Neutrophil (primary cell): ENCODE results near the gene PCK1.

Source experiments
- H3K27ac ChIP-seq: fragments of 200-600 bp; sonication (generic); 2 replicates; pipeline ENCODE4 v1.5.1; 2016; ENCODE audit warnings: mild to moderate bottlenecking, moderate library complexity
- H3K27me3 ChIP-seq: fragments of 200-600 bp; sonication (generic); 2 replicates; pipeline ENCODE4 v1.6.0; 2016; ENCODE audit warnings: mild to moderate bottlenecking
- H3K36me3 ChIP-seq: fragments of 200-600 bp; sonication (generic); 2 replicates; pipeline ENCODE4 v1.5.1; 2017
- H3K4me1 ChIP-seq, 2 experiments: fragments of 200-600 bp in 1 of 2; sonication (generic) in 1 of 2; 1 replicate in 1 of 2; 2 replicates in 1 of 2; pipeline versions ENCODE4 v1.5.1 to v1.6.1; 2013 to 2016; ENCODE audit warnings: low read depth in 1 of 2, low read length in 1 of 2, mild to moderate bottlenecking in 1 of 2, moderate library complexity in 1 of 2; ENCODE audit not compliant: control insufficient read depth in 1 of 2, insufficient read depth in 1 of 2
- H3K4me3 ChIP-seq, 2 experiments: fragments of 200-600 bp in 1 of 2; sonication (generic) in 1 of 2; 1 replicate in 1 of 2; 2 replicates in 1 of 2; pipeline ENCODE4 v1.5.1; 2013 to 2016; ENCODE audit warnings: low read depth in 1 of 2, low read length in 1 of 2, mild to moderate bottlenecking in 1 of 2, moderate library complexity in 1 of 2
- H3K9me3 ChIP-seq: fragments of 200-600 bp; sonication (generic); 2 replicates; pipeline ENCODE4 v1.5.1; 2016
- TF ChIP-seq, protein P1 (sequence below): fragments of 200-600 bp; sonication (generic); IDR thresholded peaks from 2 replicates; pipeline ENCODE4 v1.5.1; 2016; ENCODE audit warnings: antibody characterized with exemption

Gene PCK1

DNA sequence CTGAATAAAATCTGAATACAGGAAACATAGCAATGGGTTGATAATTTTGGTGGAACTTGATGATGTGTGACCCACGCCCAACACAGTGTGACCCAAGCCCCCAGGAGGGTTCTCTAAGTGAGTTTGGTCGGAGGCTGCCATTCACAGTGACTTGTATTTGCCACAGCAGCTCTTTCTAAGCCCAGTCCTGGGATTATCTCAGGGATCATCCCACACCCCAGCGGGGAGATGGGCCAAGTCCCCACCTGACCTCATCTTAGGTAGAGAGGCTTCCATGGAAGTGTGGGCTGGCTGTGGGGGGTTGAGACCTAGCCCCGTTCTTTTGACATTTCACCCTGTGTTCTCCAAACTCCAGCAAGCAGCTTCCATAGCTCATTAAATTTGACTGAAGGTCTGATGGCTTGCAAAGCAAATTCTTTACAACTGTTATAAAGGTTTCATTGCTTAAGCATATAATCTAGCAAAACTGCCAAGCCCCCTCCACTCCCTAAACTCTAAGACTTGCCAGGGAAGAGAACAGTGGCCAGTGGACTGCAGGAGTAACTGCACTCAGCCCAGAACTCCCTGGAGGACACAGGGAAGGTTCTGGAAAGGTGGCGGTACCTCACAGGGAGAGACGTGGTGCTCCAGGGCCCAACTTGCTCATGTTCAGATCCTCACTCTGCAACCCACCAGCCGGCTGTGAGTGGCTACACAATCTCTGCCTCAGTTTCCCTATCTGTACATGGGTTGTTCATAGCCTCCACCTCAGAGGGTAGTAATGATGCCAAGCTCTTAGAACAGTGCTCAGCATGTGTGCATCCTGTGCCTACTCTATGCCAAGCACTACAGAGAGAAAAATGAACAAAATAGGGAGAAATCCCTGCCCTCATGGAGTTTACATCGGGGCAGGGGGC is 1.0 kb upstream of the PCK1 start:
- TF ChIP-seq, protein P1, sequence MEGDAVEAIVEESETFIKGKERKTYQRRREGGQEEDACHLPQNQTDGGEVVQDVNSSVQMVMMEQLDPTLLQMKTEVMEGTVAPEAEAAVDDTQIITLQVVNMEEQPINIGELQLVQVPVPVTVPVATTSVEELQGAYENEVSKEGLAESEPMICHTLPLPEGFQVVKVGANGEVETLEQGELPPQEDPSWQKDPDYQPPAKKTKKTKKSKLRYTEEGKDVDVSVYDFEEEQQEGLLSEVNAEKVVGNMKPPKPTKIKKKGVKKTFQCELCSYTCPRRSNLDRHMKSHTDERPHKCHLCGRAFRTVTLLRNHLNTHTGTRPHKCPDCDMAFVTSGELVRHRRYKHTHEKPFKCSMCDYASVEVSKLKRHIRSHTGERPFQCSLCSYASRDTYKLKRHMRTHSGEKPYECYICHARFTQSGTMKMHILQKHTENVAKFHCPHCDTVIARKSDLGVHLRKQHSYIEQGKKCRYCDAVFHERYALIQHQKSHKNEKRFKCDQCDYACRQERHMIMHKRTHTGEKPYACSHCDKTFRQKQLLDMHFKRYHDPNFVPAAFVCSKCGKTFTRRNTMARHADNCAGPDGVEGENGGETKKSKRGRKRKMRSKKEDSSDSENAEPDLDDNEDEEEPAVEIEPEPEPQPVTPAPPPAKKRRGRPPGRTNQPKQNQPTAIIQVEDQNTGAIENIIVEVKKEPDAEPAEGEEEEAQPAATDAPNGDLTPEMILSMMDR, result no peak
- peaks cover 63% of the 10 kb centered on the region for H3K27me3 ChIP-seq
- H3K4me1 ChIP-seq, result no peaks in the 10 kb centered on the region
- no peak overlapping the region for H3K27ac ChIP-seq
- no peaks in the 10 kb centered on the region for H3K36me3 ChIP-seq
- no peaks in the 10 kb centered on the region for H3K9me3 ChIP-seq
- no peak overlapping the region for H3K4me3 ChIP-seq

DNA sequence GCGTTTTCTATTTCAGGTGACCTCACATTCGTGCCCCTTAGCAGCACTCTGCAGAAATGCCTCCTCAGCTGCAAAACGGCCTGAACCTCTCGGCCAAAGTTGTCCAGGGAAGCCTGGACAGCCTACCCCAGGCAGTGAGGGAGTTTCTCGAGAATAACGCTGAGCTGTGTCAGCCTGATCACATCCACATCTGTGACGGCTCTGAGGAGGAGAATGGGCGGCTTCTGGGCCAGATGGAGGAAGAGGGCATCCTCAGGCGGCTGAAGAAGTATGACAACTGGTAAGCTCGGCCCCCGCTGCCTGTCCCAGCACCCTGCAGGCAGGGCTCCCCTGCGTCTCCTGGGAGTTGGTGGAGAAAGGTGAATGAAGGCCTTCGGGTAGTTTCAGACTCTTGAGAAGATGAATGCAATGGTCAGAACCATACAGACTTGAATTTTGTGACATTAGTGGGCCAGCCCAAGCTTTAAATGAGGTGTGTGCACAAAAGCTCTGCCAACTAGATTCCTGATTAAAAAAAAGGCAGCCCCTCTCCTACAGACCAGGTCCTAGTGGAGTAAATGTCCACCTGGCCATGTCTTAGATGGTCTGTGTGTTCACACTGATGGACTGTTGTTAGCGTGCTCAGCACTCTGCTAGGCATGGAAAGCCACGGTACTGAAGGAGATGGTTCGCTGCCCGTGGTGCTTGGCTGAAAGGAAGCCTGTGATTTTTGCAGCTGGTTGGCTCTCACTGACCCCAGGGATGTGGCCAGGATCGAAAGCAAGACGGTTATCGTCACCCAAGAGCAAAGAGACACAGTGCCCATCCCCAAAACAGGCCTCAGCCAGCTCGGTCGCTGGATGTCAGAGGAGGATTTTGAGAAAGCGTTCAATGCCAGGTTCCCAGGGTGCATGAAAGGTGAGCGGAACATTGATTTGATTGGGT is 708 bp downstream of the PCK1 start:
- Histone ChIP-seq H3K27me3 (peaks cover 56% of the 10 kb centered on the region), H3K36me3 (no peaks in the 10 kb centered on the region), H3K4me1 (no peaks in the 10 kb centered on the region), H3K27ac (no peak overlapping the region), H3K9me3 (no peaks in the 10 kb centered on the region), H3K4me3 (no peak overlapping the region)
- TF ChIP-seq, protein P1, result no peak

DNA sequence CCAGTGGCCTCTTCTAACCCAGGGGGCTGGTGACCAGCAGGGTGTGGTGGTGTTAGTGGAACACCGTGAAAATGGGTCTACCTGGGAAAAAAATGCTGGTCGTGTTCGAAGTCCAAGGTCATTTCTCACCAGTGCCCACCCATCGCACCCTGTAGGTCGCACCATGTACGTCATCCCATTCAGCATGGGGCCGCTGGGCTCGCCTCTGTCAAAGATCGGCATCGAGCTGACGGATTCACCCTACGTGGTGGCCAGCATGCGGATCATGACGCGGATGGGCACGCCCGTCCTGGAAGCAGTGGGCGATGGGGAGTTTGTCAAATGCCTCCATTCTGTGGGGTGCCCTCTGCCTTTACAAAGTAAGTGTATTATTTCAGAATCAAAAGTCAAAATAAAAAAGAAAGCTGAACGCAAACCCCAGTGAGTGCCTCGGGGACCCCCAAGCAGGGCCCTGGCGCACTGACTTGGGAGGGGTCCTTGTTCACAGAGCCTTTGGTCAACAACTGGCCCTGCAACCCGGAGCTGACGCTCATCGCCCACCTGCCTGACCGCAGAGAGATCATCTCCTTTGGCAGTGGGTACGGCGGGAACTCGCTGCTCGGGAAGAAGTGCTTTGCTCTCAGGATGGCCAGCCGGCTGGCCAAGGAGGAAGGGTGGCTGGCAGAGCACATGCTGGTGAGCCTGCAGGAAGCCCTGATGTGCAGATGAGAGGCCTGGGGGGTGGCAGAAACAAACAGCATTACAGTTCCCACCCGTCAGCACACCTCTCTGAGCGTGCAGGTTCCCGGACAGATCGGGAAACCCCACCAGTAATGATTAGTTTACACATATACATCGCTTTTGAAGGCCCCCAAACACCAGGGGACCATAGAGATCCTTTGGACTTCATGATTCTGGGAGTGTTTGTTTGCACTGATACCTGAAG is 1.9 kb downstream of the PCK1 start:
- Histone ChIP-seq H3K36me3 (no peaks in the 10 kb centered on the region), H3K27me3 (peaks cover 55% of the 10 kb centered on the region), H3K4me1 (no peaks in the 10 kb centered on the region), H3K9me3 (no peaks in the 10 kb centered on the region), H3K27ac (no peak overlapping the region), H3K4me3 (no peak overlapping the region)
- TF ChIP-seq, protein P1, result no peak

DNA sequence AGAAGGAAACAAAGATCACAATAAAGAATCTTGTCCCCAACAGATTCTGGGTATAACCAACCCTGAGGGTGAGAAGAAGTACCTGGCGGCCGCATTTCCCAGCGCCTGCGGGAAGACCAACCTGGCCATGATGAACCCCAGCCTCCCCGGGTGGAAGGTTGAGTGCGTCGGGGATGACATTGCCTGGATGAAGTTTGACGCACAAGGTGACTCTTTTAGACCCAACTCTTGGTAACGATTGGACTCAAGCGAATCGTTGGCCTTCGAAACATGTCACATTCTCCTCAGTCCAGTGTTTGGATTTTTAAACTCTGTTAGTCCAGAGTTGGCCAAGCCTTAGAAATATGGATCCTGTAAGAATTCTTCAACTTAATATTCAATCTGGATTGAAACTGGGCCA is 2.6 kb downstream of the PCK1 start:
- Histone ChIP-seq H3K27ac (no peak overlapping the region), H3K27me3 (peaks cover 55% of the 10 kb centered on the region), H3K4me1 (no peaks in the 10 kb centered on the region), H3K36me3 (no peaks in the 10 kb centered on the region), H3K9me3 (no peaks in the 10 kb centered on the region), H3K4me3 (no peak overlapping the region)
- TF ChIP-seq, protein P1, result no peak

DNA sequence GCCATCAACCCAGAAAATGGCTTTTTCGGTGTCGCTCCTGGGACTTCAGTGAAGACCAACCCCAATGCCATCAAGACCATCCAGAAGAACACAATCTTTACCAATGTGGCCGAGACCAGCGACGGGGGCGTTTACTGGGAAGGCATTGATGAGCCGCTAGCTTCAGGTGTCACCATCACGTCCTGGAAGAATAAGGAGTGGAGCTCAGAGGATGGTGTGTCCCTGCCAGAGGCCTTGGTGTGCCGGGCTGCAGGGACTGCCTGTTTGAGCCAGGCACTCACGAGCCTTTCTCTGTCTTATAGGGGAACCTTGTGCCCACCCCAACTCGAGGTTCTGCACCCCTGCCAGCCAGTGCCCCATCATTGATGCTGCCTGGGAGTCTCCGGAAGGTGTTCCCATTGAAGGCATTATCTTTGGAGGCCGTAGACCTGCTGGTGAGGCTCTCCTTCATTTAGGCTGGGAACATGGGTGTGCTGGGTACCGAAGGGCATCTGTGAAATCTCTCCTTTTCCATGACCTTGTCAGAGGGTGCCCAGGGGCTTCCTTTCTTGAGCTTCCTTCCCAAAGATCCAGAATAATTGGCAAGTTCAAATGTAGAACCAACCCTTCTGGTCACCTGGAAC is 3.4 kb downstream of the PCK1 start:
- H3K9me3 ChIP-seq, result no peaks in the 10 kb centered on the region
- H3K27me3 ChIP-seq, result peaks cover 55% of the 10 kb centered on the region
- H3K27ac ChIP-seq, result no peak overlapping the region
- no peaks in the 10 kb centered on the region for H3K4me1 ChIP-seq
- no peaks in the 10 kb centered on the region for H3K36me3 ChIP-seq
- H3K4me3 ChIP-seq, result no peak overlapping the region
- TF ChIP-seq, protein P1, result no peak
